ENCODE results near the gene ECI1.

The ECI1 gene

DNA sequence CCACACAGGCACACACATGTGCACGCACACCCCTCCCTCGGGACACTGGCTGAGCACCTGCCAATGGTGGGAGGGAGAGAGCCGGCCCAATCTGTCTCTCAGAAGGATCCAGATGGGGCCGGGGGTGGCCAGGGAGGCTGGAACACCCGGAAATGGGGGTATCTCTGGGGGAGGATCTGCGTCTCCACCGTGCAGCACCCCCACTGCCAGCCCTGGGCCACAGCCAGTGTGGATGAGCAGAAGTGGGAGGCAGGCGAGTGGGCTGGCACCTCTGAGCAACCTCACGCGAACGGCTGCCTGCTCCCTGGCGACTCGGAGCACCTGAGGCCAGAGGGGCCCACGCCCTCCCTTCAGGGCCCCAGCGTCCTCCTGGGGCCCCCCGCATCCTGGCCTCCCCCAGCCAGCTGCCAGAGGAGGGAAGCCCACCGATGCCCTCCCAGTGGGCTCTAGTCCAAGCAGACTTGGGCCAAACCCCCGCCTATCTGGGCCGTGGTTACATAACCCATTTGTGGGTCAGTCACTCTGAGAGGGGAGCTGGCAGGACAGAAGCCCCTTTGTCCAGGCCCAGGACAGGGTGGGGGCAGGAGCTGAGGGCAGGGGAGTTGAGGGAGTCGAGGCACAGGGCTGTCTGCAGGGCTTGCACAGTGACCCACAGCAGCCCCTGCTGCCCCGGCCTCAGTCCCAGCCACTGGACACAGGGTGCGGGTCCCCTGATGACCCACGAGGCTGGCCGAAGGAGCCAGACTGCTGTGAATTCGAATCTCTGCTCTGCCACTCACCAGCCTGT lies 60.5 kb downstream of the ECI1 start:
- no peak for DNase-seq (ENCODE audit: extremely low read depth, insufficient read length)
- no peaks in the 10 kb centered on the region; the same call in 1 of the 2 replicates for H3K27me3 ChIP-seq (replicated peaks; ENCODE audit: control insufficient read depth, insufficient read depth, low read length)
- no peak for TF ChIP-seq CTCF (IDR thresholded peaks at IDR 0.05; ENCODE audit: insufficient read depth, low read length, poor library complexity, severe bottlenecking)
- no peaks in the 10 kb centered on the region for H3K36me3 ChIP-seq (ENCODE audit: control insufficient read depth, insufficient read depth, low read length)
- H3K4me3 ChIP-seq (replicated peaks; ENCODE audit: low read depth, low read length), result no peak overlapping the region

DNA sequence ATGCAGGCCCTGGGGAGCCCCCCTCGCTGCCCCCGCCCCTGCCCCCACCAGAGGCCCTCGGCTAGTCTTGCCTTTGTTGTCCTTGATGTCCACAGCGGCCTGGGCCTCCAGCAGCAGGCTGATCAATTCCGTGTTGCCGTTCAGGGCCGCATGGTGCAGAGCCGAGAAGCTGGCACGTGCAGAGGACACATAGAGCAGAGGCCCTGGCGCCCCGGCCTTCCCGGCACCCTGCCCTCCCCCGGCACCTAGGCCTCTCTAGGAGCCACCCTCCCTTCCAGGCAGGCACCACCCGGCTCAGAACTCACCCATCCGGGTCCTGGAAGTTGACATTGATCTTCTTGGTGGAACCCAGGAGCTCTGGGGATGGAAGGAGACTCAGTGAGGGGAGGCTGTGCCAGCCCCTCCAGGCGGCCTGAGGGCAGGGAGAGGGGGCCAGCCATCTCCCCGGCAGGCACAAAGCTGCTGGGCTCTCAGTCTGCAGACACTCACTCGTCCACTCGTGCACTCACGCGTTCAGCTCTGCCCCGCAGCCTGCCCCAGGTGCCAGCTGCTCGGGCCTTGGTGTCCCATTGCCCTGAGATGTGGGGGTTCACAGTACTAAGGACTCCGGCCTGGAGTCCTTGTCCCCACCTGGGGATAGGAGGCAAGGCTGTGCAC lies 61.3 kb downstream of the ECI1 start:
- no peaks in the 10 kb centered on the region; the same call in 1 of the 2 replicates for H3K27me3 ChIP-seq (replicated peaks; ENCODE audit: control insufficient read depth, insufficient read depth, low read length)
- H3K4me3 ChIP-seq (replicated peaks; ENCODE audit: low read depth, low read length), result no peak overlapping the region
- no peak for TF ChIP-seq CTCF (IDR thresholded peaks at IDR 0.05; ENCODE audit: insufficient read depth, low read length, poor library complexity, severe bottlenecking)
- no peaks in the 10 kb centered on the region for H3K36me3 ChIP-seq (ENCODE audit: control insufficient read depth, insufficient read depth, low read length)
- no peak for DNase-seq (ENCODE audit: extremely low read depth, insufficient read length)
